ENCODE results near the gene JUP. TPM values are rescaled to one million over a fixed set of nuclear protein-coding genes. Genes with fewer than 3 reads are reported as not detected.

JUP gene
- total and polyA plus RNA-seq, 2 of the 13 experiments (the other 11 are each of a cell fraction or from before 2014, with no cell fraction given), result 12.1 to 20.6 TPM

DNA sequence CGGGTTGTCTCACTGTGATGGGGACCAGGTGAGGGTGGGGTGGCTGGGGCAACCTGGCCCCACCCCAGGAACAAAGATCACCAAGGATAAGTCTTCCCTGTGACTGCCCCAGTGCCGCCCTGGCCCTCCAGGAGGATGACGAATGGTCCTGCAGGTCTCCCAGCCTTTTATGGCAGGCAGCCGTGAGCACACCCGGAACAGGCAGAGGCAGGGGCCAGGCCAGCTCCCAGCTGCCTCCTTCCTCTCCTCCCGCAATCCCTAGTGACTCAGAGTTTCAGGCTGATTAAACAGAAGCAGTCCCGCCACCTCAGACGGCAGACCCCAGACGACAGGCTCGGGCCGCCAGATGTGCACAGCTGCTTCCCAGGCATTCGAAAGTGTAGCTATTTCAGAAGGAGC is 13.3 kb downstream of the JUP start (continued):
- TF ChIP-seq SYNCRIP (IDR thresholded peaks at IDR 0.05; ENCODE audit: insufficient read depth, low read depth, low read length), result no peak
- no peak for TF ChIP-seq NAIF1 (CRISPR knock-in tag; IDR thresholded peaks at IDR 0.05; ENCODE audit: borderline replicate concordance)
- TF ChIP-seq FOXC1 (CRISPR knock-in tag; IDR thresholded peaks at IDR 0.05; ENCODE audit: borderline replicate concordance), result no peak
- TF ChIP-seq MYNN (CRISPR knock-in tag; IDR thresholded peaks at IDR 0.05; ENCODE audit: low read depth), result no peak
- TF ChIP-seq ZNF264 (CRISPR knock-in tag; IDR thresholded peaks at IDR 0.05), result no peak
- peak; percentile 81 for TF ChIP-seq ELF1 (CRISPR knock-in tag; IDR thresholded peaks at IDR 0.05)
- TF ChIP-seq, protein P1, sequence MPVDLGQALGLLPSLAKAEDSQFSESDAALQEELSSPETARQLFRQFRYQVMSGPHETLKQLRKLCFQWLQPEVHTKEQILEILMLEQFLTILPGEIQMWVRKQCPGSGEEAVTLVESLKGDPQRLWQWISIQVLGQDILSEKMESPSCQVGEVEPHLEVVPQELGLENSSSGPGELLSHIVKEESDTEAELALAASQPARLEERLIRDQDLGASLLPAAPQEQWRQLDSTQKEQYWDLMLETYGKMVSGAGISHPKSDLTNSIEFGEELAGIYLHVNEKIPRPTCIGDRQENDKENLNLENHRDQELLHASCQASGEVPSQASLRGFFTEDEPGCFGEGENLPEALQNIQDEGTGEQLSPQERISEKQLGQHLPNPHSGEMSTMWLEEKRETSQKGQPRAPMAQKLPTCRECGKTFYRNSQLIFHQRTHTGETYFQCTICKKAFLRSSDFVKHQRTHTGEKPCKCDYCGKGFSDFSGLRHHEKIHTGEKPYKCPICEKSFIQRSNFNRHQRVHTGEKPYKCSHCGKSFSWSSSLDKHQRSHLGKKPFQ (CRISPR knock-in tag; IDR thresholded peaks at IDR 0.05; ENCODE audit: insufficient replicate concordance), result no peak
- TF ChIP-seq, protein P2, sequence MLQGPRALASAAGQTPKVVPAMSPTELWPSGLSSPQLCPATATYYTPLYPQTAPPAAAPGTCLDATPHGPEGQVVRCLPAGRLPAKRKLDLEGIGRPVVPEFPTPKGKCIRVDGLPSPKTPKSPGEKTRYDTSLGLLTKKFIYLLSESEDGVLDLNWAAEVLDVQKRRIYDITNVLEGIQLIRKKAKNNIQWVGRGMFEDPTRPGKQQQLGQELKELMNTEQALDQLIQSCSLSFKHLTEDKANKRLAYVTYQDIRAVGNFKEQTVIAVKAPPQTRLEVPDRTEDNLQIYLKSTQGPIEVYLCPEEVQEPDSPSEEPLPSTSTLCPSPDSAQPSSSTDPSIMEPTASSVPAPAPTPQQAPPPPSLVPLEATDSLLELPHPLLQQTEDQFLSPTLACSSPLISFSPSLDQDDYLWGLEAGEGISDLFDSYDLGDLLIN (CRISPR knock-in tag; IDR thresholded peaks at IDR 0.05; ENCODE audit: borderline replicate concordance), result no peak
- TF ChIP-seq SRSF4 (IDR thresholded peaks at IDR 0.05; ENCODE audit: low read depth, low read length, poor library complexity, severe bottlenecking), result no peak
- TF ChIP-seq, protein P3, sequence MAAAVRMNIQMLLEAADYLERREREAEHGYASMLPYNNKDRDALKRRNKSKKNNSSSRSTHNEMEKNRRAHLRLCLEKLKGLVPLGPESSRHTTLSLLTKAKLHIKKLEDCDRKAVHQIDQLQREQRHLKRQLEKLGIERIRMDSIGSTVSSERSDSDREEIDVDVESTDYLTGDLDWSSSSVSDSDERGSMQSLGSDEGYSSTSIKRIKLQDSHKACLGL (CRISPR knock-in tag; IDR thresholded peaks at IDR 0.05), result peak; percentile 18; the same call in 1 of the 2 replicates
- TF ChIP-seq SAP130 (CRISPR knock-in tag; IDR thresholded peaks at IDR 0.05; ENCODE audit: low read depth), result peak; percentile 36; the same call in 1 of the 2 replicates
- TF ChIP-seq RXRB (CRISPR knock-in tag; IDR thresholded peaks at IDR 0.05; ENCODE audit: borderline replicate concordance), result no peak; the same call in 1 of the 2 replicates
- peak; percentile 46; the same call in 1 of the 2 replicates for TF ChIP-seq ZNF253 (CRISPR knock-in tag; IDR thresholded peaks at IDR 0.05; ENCODE audit: borderline replicate concordance)
- TF ChIP-seq TBX2 (CRISPR knock-in tag; IDR thresholded peaks at IDR 0.05; ENCODE audit: borderline replicate concordance), result peak; percentile 35
- no peak for TF ChIP-seq CBFB (CRISPR knock-in tag; IDR thresholded peaks at IDR 0.05)
- TF ChIP-seq, protein P4, sequence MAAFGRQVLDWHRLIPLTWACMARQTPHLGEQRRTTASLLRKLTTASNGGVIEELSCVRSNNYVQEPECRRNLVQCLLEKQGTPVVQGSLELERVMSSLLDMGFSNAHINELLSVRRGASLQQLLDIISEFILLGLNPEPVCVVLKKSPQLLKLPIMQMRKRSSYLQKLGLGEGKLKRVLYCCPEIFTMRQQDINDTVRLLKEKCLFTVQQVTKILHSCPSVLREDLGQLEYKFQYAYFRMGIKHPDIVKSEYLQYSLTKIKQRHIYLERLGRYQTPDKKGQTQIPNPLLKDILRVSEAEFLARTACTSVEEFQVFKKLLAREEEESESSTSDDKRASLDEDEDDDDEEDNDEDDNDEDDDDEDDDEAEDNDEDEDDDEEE (CRISPR knock-in tag; IDR thresholded peaks at IDR 0.05), result no peak
- TF ChIP-seq TOE1 (CRISPR knock-in tag; IDR thresholded peaks at IDR 0.05), result no peak
- no peak for TF ChIP-seq ZBTB8A (CRISPR knock-in tag; IDR thresholded peaks at IDR 0.05; ENCODE audit: borderline replicate concordance, low read depth)
- TF ChIP-seq, protein P5, sequence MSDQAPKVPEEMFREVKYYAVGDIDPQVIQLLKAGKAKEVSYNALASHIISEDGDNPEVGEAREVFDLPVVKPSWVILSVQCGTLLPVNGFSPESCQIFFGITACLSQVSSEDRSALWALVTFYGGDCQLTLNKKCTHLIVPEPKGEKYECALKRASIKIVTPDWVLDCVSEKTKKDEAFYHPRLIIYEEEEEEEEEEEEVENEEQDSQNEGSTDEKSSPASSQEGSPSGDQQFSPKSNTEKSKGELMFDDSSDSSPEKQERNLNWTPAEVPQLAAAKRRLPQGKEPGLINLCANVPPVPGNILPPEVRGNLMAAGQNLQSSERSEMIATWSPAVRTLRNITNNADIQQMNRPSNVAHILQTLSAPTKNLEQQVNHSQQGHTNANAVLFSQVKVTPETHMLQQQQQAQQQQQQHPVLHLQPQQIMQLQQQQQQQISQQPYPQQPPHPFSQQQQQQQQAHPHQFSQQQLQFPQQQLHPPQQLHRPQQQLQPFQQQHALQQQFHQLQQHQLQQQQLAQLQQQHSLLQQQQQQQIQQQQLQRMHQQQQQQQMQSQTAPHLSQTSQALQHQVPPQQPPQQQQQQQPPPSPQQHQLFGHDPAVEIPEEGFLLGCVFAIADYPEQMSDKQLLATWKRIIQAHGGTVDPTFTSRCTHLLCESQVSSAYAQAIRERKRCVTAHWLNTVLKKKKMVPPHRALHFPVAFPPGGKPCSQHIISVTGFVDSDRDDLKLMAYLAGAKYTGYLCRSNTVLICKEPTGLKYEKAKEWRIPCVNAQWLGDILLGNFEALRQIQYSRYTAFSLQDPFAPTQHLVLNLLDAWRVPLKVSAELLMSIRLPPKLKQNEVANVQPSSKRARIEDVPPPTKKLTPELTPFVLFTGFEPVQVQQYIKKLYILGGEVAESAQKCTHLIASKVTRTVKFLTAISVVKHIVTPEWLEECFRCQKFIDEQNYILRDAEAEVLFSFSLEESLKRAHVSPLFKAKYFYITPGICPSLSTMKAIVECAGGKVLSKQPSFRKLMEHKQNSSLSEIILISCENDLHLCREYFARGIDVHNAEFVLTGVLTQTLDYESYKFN (CRISPR knock-in tag; conservative IDR thresholded peaks at IDR 0.05), result no peak
- TF ChIP-seq, protein P6, sequence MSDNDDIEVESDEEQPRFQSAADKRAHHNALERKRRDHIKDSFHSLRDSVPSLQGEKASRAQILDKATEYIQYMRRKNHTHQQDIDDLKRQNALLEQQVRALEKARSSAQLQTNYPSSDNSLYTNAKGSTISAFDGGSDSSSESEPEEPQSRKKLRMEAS (IDR thresholded peaks at IDR 0.05), result no peak
